KMS-11 (cell line): ENCODE measurements around the gene CDC73.

ENCODE experiments used
- H2AFZ ChIP-seq: fragments of 200-600 bp; sonication (generic); 2 replicates; pipeline ENCODE4 v1.6.1; 2016; ENCODE audit warnings: antibody characterized with exemption, mixed run types, low read depth
- H3K27ac ChIP-seq: fragments of 200-600 bp; sonication (generic); 2 replicates; pipeline ENCODE4 v1.6.1; 2016; ENCODE audit warnings: mild to moderate bottlenecking, mixed run types
- H3K27me3 ChIP-seq: fragments of 200-600 bp; sonication (generic); 2 replicates; pipeline ENCODE4 v1.6.1; 2017; ENCODE audit warnings: mild to moderate bottlenecking, low read depth, mixed run types, moderate library complexity; ENCODE audit not compliant: insufficient read depth
- H3K36me3 ChIP-seq: fragments of 200-600 bp; sonication (generic); 2 replicates; pipeline ENCODE4 v1.6.1; 2017; ENCODE audit warnings: mild to moderate bottlenecking, mixed run types; ENCODE audit not compliant: insufficient read depth
- H3K4me1 ChIP-seq: fragments of 200-600 bp; sonication (generic); 2 replicates; pipeline ENCODE4 v1.6.1; 2016; ENCODE audit warnings: mild to moderate bottlenecking, low read depth, mixed run types; ENCODE audit not compliant: poor library complexity, severe bottlenecking
- H3K4me2 ChIP-seq: fragments of 200-600 bp; sonication (generic); 2 replicates; pipeline ENCODE4 v1.7.0; 2016; ENCODE audit warnings: mild to moderate bottlenecking, mixed run types
- H3K4me3 ChIP-seq: fragments of 200-600 bp; sonication (generic); IDR thresholded peaks from 2 replicates; pipeline ENCODE4 v1.6.1; 2017; ENCODE audit warnings: low read depth, low read length, mixed read lengths; ENCODE audit not compliant: insufficient read depth
- H3K79me2 ChIP-seq: fragments of 200-600 bp; sonication (generic); 2 replicates; pipeline ENCODE4 v1.6.1; 2016; ENCODE audit warnings: low read depth, mixed run types; ENCODE audit not compliant: insufficient read depth
- H3K9ac ChIP-seq: fragments of 200-600 bp; sonication (generic); 2 replicates; pipeline ENCODE4 v1.6.1; 2016; ENCODE audit warnings: mild to moderate bottlenecking, mixed run types
- H4K20me1 ChIP-seq: fragments of 200-600 bp; sonication (generic); 2 replicates; pipeline ENCODE4 v1.6.1; 2016; ENCODE audit warnings: mild to moderate bottlenecking, mixed run types; ENCODE audit not compliant: insufficient read depth
- TF ChIP-seq, protein P1 (sequence below): fragments of 200-600 bp; sonication (generic); conservative IDR thresholded peaks from 2 replicates; pipeline ENCODE4 v1.6.1; 2017; ENCODE audit warnings: low read depth, mild to moderate bottlenecking, antibody characterized with exemption, low read length, moderate library complexity, mixed read lengths

CDC73 gene

DNA sequence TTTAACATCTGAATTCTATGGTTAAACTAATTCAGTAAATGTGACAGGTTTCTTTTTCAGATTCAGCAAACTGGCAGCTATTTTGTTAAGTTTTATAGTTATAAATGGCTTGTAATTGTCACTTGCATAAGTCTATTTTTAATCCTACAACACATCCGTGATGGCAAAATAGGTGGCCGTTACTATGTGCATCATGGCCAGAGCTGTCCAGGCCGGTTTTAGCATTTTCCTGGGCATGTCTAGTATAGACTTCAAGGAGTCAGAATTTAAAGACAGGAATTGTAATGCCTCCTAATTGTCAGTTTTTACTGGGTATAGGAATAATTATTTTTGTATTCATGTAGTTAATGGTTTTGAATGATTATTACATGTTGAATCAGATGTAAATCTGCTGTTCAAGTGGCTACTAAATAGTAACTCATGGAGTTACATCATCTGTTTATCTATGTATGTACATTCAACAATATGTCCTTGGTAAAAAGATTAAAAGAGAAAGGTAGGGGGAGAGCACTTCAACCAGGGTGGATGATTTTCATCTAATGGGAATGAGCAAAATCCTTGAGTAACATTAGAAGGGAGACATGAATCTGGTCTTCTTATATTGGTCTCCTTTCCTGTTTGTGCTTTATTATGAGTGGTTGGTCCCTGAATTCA, 67.7 kb downstream of the CDC73 start:
- peaks cover 18% of the 10 kb centered on the region; the same call in 1 of the 2 replicates for H3K79me2 ChIP-seq

GRCh38 chr1:193190096-193190744, 68.4 kb downstream of the CDC73 start:
- Histone ChIP-seq H3K9ac (no peak overlapping the region), H3K4me1 (peaks cover 22% of the 10 kb centered on the region), H3K79me2 (peaks cover 18% of the 10 kb centered on the region; the same call in 1 of the 2 replicates), H3K4me3 (no peak overlapping the region), H3K27me3 (no peaks in the 10 kb centered on the region), H2AFZ (no peak overlapping the region), H3K27ac (peak overlapping the region; percentile 1; the same call in 1 of the 2 replicates), H4K20me1 (no peaks in the 10 kb centered on the region), H3K36me3 (no peaks in the 10 kb centered on the region), H3K4me2 (peak overlapping the region; percentile 4; the same call in 1 of the 2 replicates)
- TF ChIP-seq, protein P1, sequence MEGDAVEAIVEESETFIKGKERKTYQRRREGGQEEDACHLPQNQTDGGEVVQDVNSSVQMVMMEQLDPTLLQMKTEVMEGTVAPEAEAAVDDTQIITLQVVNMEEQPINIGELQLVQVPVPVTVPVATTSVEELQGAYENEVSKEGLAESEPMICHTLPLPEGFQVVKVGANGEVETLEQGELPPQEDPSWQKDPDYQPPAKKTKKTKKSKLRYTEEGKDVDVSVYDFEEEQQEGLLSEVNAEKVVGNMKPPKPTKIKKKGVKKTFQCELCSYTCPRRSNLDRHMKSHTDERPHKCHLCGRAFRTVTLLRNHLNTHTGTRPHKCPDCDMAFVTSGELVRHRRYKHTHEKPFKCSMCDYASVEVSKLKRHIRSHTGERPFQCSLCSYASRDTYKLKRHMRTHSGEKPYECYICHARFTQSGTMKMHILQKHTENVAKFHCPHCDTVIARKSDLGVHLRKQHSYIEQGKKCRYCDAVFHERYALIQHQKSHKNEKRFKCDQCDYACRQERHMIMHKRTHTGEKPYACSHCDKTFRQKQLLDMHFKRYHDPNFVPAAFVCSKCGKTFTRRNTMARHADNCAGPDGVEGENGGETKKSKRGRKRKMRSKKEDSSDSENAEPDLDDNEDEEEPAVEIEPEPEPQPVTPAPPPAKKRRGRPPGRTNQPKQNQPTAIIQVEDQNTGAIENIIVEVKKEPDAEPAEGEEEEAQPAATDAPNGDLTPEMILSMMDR = peak; percentile 68

More for the DNA sequence above, 67.7 kb downstream of the CDC73 start:
- H3K36me3 ChIP-seq = no peaks in the 10 kb centered on the region
- H4K20me1 ChIP-seq = no peaks in the 10 kb centered on the region
- H3K4me2 ChIP-seq = peak overlapping the region; percentile 4; the same call in 1 of the 2 replicates
- no peak overlapping the region for H2AFZ ChIP-seq
- no peaks in the 10 kb centered on the region for H3K27me3 ChIP-seq
- H3K27ac ChIP-seq = no peak overlapping the region
- no peak overlapping the region for H3K9ac ChIP-seq
- TF ChIP-seq, protein P1 = no peak
- H3K4me3 ChIP-seq = no peak overlapping the region
- H3K4me1 ChIP-seq = peaks cover 22% of the 10 kb centered on the region

- H3K4me2 ChIP-seq = no peak overlapping the region
- no peak overlapping the region for H3K9ac ChIP-seq
- peaks cover 16% of the 10 kb centered on the region for H3K79me2 ChIP-seq
- no peak overlapping the region for H3K4me3 ChIP-seq
- no peaks in the 10 kb centered on the region for H3K36me3 ChIP-seq
- no peak overlapping the region for H2AFZ ChIP-seq
- H3K27me3 ChIP-seq = no peaks in the 10 kb centered on the region
- H3K27ac ChIP-seq = no peak overlapping the region
- peaks cover 22% of the 10 kb centered on the region for H3K4me1 ChIP-seq
- TF ChIP-seq, protein P1 = no peak
- no peaks in the 10 kb centered on the region for H4K20me1 ChIP-seq
Measured at GRCh38 chr1:193192586-193192985, 70.8 kb downstream of the CDC73 start.

- Histone ChIP-seq H4K20me1 (no peaks in the 10 kb centered on the region), H3K4me3 (no peak overlapping the region), H3K27me3 (no peaks in the 10 kb centered on the region), H3K9ac (no peak overlapping the region), H3K79me2 (peaks cover 8% of the 10 kb centered on the region; the same call in 1 of the 2 replicates), H3K4me2 (no peak overlapping the region), H3K36me3 (no peaks in the 10 kb centered on the region), H3K27ac (no peak overlapping the region), H3K4me1 (no peaks in the 10 kb centered on the region), H2AFZ (no peak overlapping the region)
- TF ChIP-seq, protein P1 = no peak
Measured at GRCh38 chr1:193199940-193200339, 78.1 kb downstream of the CDC73 start.
